MM.1S (cell line): Measurements from ENCODE around the gene CDK9.

Experiments
- DNase-seq: peaks from one replicate; pipeline ENCODE4 v3.0.0-alpha.2; 2015
- H2AFZ ChIP-seq: fragments of 300-600 bp; sonication (generic); 2 replicates; pipeline ENCODE4 v1.6.0; 2016; ENCODE audit warnings: antibody characterized with exemption, low read length
- H3F3A ChIP-seq: fragments of 300-600 bp; sonication (generic); 2 replicates; pipeline ENCODE4 v1.6.1; 2016; ENCODE audit warnings: mild to moderate bottlenecking, antibody characterized with exemption, low read length, moderate library complexity, mixed read lengths; ENCODE audit not compliant: insufficient read depth
- H3K27ac ChIP-seq: fragments of 300-600 bp; sonication (generic); 2 replicates; pipeline ENCODE4 v1.5.1; 2016; ENCODE audit warnings: mild to moderate bottlenecking, low read length
- H3K27me3 ChIP-seq: fragments of 300-600 bp; sonication (generic); replicated peaks from 2 replicates; pipeline ENCODE4 v1.6.0; 2016; ENCODE audit warnings: low read length; ENCODE audit not compliant: insufficient read depth
- H3K36me3 ChIP-seq: fragments of 300-600 bp; sonication (generic); replicated peaks from 2 replicates; pipeline ENCODE4 v1.6.1; 2016; ENCODE audit warnings: mild to moderate bottlenecking, low read length, mixed read lengths; ENCODE audit not compliant: insufficient read depth
- H3K4me1 ChIP-seq: fragments of 300-600 bp; sonication (generic); 2 replicates; pipeline ENCODE4 v1.6.1; 2016; ENCODE audit warnings: low read length, mixed read lengths
- H3K4me2 ChIP-seq: fragments of 300-600 bp; sonication (generic); 2 replicates; pipeline ENCODE4 v1.6.0; 2016; ENCODE audit warnings: low read depth, low read length
- H3K4me3 ChIP-seq: fragments of 300-600 bp; sonication (generic); 2 replicates; pipeline ENCODE4 v1.5.1; 2016; ENCODE audit warnings: low read length, mixed read lengths
- H3K79me2 ChIP-seq: fragments of 300-600 bp; sonication (generic); 2 replicates; pipeline ENCODE4 v1.6.1; 2016; ENCODE audit warnings: mixed run types, low read length, mixed read lengths
- H3K9ac ChIP-seq: fragments of 300-600 bp; sonication (generic); 2 replicates; pipeline ENCODE4 v1.6.1; 2016; ENCODE audit warnings: low read length, mixed read lengths
- H3K9me2 ChIP-seq: fragments of 300-600 bp; sonication (generic); replicated peaks from 2 replicates; pipeline ENCODE4 v1.6.1; 2016; ENCODE audit warnings: mild to moderate bottlenecking, low read length, mixed read lengths; ENCODE audit not compliant: insufficient read depth
- H3K9me3 ChIP-seq: fragments of 300-600 bp; sonication (generic); replicated peaks from 2 replicates; pipeline ENCODE4 v1.6.1; 2016; ENCODE audit warnings: mild to moderate bottlenecking, low read length, mixed read lengths; ENCODE audit not compliant: insufficient read depth
- H4K20me1 ChIP-seq: fragments of 300-600 bp; sonication (generic); 2 replicates; pipeline ENCODE4 v1.6.1; 2016; ENCODE audit warnings: mild to moderate bottlenecking, low read length, moderate library complexity, mixed read lengths; ENCODE audit not compliant: insufficient read depth
- EZH2 ChIP-seq: fragments of 300-600 bp; sonication (generic); optimal IDR thresholded peaks from 2 replicates; pipeline ENCODE3; 2017; ENCODE audit warnings: low read depth, mild to moderate bottlenecking, antibody characterized with exemption, low read length, mixed read lengths
- EZH2phosphoT487 ChIP-seq: fragments of 300-600 bp; sonication (generic); IDR thresholded peaks from 2 replicates; pipeline ENCODE4 v1.6.1; 2018; ENCODE audit warnings: antibody characterized with exemption, low read length
- TF ChIP-seq, protein P1 (sequence below): fragments of 300-600 bp; sonication (generic); IDR thresholded peaks from 2 replicates; pipeline ENCODE4 v1.5.1; 2016; ENCODE audit warnings: antibody characterized with exemption, low read length, mixed read lengths

The CDK9 gene

DNA sequence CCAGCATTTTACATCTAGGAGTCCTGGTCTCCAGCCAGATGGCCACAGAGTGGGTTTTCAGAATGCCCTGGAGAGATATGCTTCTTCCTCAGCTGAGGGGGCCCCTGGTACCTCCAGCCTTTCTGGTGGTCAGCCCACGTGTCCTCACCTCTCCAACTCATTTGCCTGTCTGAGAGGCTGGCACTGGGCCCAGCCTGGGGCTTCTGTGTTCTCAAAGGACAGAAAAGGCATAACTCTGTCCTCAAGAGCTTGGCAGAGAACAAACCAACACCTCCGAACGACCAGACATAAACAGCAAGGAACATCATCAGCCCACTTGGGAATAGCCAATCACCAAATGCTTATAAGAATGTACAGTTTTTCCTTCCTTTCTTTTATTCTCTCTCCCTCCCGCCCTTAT lies 51.5 kb downstream of the CDK9 start:
- H3K4me2 ChIP-seq, result no peak overlapping the region
- no peak overlapping the region for H2AFZ ChIP-seq
- TF ChIP-seq, protein P1, sequence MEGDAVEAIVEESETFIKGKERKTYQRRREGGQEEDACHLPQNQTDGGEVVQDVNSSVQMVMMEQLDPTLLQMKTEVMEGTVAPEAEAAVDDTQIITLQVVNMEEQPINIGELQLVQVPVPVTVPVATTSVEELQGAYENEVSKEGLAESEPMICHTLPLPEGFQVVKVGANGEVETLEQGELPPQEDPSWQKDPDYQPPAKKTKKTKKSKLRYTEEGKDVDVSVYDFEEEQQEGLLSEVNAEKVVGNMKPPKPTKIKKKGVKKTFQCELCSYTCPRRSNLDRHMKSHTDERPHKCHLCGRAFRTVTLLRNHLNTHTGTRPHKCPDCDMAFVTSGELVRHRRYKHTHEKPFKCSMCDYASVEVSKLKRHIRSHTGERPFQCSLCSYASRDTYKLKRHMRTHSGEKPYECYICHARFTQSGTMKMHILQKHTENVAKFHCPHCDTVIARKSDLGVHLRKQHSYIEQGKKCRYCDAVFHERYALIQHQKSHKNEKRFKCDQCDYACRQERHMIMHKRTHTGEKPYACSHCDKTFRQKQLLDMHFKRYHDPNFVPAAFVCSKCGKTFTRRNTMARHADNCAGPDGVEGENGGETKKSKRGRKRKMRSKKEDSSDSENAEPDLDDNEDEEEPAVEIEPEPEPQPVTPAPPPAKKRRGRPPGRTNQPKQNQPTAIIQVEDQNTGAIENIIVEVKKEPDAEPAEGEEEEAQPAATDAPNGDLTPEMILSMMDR, result no peak
- no peak for TF ChIP-seq EZH2
- TF ChIP-seq EZH2phosphoT487, result no peak
- 0 out of 2 replicates have a peak, but pooled peaks cover 10% of the 10 kb centered on the region for H3K27me3 ChIP-seq
- no peaks in the 10 kb centered on the region for H4K20me1 ChIP-seq
- DNase-seq, result no peak
- H3F3A ChIP-seq, result no peaks in the 10 kb centered on the region
- H3K4me1 ChIP-seq, result no peaks in the 10 kb centered on the region
- H3K27ac ChIP-seq, result no peak overlapping the region
- no peaks in the 10 kb centered on the region for H3K9me2 ChIP-seq
- H3K4me3 ChIP-seq, result no peak overlapping the region
- H3K9ac ChIP-seq, result no peak overlapping the region
- H3K79me2 ChIP-seq, result no peaks in the 10 kb centered on the region
- no peaks in the 10 kb centered on the region for H3K9me3 ChIP-seq
- no peaks in the 10 kb centered on the region for H3K36me3 ChIP-seq

DNA sequence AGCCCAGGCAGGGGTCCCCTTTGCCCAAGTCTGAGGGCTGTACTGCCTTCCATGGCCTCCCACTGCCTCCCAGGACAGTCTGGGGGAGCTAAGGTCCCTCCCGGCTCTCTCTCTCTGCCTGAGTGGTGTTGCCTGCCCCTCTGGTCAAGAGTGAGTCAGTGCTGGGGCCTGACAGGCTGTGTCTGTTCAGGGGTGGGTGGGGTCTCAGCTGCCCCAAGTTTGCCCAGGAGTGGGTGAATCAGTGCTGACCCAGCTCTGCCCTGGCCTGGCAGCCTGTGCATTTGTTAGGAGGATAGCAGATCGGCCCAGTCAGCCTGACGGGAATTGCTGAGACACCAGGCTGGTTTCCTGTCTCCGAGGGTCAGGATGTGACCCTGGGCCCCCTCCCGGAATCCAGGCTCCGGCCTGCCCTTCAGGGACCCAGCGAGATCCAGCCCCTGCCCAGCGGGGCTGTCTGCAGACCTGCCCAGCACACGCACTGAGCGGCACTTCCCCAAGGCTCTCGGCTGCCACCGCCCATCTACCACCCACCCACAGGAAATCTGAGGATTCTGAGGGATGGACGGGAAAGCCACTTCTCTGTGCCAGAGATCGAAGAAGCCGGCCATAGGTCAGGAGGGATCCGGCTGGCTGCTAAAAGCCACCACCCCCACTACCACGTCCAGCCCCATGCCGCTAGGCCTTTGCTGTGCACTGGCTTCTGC lies 52.7 kb downstream of the CDK9 start:
- no peaks in the 10 kb centered on the region for H3K4me1 ChIP-seq
- TF ChIP-seq, protein P1, result no peak
- TF ChIP-seq EZH2phosphoT487, result no peak
- TF ChIP-seq EZH2, result no peak
- no peak overlapping the region for H3K4me2 ChIP-seq
- no peak overlapping the region for H3K9ac ChIP-seq
- no peaks in the 10 kb centered on the region for H3K36me3 ChIP-seq
- H3K79me2 ChIP-seq, result no peaks in the 10 kb centered on the region
- H4K20me1 ChIP-seq, result no peaks in the 10 kb centered on the region
- H3K9me2 ChIP-seq, result no peaks in the 10 kb centered on the region
- DNase-seq, result no peak
- H3K4me3 ChIP-seq, result no peak overlapping the region
- no peaks in the 10 kb centered on the region for H3K9me3 ChIP-seq
- no peaks in the 10 kb centered on the region for H3F3A ChIP-seq
- H3K27me3 ChIP-seq, result 0 out of 2 replicates have a peak, but pooled peaks cover 10% of the 10 kb centered on the region
- no peak overlapping the region for H2AFZ ChIP-seq
- no peak overlapping the region for H3K27ac ChIP-seq
